Thoracic aorta endothelial cell (primary cell): Measurements from ENCODE around the gene STN1. TPM values are rescaled to one million over a fixed set of nuclear protein-coding genes. Genes with fewer than 3 reads are reported as not detected.

ENCODE experiments used
- total RNA-seq: library from RNA; depleted of rRNA; stranded (reverse); fragments of >200 nt; gene quantifications from 2 replicates; pipeline ENCODE4 v1.2.3, GENCODE V29; 2012

STN1 gene, protein sequence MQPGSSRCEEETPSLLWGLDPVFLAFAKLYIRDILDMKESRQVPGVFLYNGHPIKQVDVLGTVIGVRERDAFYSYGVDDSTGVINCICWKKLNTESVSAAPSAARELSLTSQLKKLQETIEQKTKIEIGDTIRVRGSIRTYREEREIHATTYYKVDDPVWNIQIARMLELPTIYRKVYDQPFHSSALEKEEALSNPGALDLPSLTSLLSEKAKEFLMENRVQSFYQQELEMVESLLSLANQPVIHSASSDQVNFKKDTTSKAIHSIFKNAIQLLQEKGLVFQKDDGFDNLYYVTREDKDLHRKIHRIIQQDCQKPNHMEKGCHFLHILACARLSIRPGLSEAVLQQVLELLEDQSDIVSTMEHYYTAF
- total RNA-seq = 22.2 and 22.5 TPM in 2 replicates

DNA sequence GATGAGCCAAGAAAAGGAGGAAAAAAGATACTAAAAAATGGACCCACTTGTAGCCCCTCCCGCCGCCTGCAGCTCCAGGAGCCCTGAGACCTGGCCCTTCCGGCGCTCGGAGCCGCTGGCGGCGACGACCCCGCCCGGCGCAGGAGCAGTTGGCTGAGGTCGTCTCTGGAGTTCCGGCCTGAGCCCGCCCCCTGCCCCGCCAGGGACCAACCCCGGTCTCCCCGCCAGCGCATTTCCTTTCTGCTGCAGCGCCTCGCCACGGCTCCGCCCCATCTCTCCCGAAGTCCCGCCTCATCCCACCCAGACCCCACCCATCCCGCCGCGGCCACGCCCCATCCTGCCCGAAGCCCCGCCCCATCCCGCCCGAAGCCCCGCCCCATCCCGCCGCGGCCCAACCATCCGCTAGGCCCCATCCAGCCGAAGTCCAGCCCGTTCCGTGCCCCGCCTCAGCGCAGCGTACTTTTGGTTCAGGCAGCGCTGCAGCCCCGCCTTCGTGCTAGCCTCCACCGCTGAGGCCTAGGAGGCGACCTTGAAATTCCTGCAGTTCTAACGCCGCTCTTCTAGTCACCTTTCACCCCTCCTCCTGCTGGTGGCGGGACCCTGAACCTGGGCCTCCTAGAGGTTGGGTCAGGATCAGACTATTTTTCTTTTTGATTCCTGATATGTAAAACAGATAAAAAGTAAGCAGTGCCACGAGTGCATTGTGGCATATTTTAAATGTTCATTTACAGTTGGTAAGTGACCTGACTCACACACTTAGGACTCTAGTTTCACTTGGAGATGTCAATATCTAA lies at the start of gene STN1:
Gene STN1 (minus strand): TSS at position 132 of the 794 bp plus-strand sequence. CDS start 590 bp downstream, outside the sequence.

DNA sequence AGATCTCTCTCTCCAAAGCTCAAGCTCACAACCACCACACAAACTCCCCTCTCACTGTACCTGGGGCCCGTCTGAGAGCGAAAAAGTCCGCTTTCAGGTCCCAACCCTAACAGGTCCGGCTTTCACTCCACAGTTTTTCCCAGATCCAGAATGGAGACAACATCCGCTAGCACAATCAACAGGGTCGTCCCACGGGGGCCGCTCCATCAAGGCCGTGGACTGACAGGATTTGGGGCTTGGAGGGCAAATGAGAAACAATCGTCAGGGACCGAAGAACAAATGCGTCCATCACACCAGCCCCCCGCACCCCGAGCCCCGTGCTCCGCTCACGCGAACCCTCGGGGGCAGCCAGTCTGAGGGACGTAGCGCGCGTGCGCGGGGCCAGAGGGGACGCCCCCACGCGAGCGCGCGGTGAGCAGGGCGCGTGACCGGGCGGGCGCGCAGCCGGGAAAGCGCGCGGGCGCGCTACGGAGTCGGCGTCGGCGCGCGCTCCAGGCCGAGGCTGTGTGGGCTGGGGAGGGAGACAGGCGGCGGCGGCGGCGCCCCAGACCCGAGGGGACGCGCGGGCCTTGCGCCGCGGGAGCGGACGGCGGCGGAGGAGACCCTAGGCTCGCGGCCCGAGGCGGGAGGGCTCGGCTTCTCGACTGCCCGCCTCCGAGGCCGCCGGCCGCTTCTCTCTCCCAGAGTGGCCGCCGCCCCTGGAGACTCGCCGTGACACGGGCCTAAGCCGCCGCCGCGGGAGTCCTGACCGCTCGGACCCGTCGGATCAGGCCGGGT lies 48.9 kb upstream of the STN1 start, which contains the start of gene SLK:
Gene SLK (plus strand): TSS at position 470 of the 777 bp plus-strand sequence. CDS start 606 bp downstream, outside the sequence.

DNA sequence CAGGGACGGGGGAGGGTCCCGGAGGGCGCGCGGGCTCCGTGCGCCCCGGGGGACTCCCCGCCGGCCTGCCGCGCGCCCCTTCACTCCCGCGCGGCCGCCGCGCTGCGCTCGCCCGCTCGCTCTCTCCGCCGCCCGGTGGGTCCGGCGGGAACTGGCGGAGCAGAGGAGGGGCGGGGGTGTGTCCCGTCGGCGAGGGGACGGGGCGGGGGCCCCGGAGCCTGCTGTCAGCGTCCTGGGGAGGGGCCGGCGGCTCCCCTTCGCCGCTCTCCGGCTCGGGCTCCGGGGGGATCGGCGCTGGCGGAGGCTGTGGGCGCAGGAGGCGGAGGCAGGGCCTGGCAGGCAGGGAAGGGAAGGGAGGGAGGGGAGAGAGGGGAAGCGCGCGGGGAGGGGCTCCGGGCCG lies 62.6 kb downstream of the STN1 start, which contains the start of gene SH3PXD2A:
Gene SH3PXD2A (minus strand): TSS at position 153 of the 400 bp plus-strand sequence. CDS start 310 bp downstream, outside the sequence.

Other genes with a start within 250 kb of the STN1 start
- 8.5 and 8.8 TPM in 2 replicates for gene SH3PXD2A, start 62.6 kb downstream of the STN1 start, total RNA-seq
- gene SLK, start 49.0 kb upstream of the STN1 start, total RNA-seq = 95.8 and 102 TPM in 2 replicates
- 1.7 and 1.9 TPM in 2 replicates for gene COL17A1, start 167.7 kb upstream of the STN1 start, total RNA-seq
- gene SFR1, start 204.0 kb upstream of the STN1 start, total RNA-seq = 18.0 and 19.5 TPM in 2 replicates